Mononuclear cell (primary cell): ENCODE measurements around the gene NACC2. TPM values are rescaled to one million over a fixed set of nuclear protein-coding genes. Genes with fewer than 3 reads are reported as not detected.

ENCODE experiments used
- H3K27me3 ChIP-seq: 2 replicates; pipeline ENCODE4 v1.6.0; 2011; ENCODE audit warnings: low read length, control low read depth; ENCODE audit not compliant: insufficient read depth
- H3K4me1 ChIP-seq: 2 replicates; pipeline ENCODE4 v1.5.1; 2011; ENCODE audit warnings: mild to moderate bottlenecking, low read length, control low read depth; ENCODE audit not compliant: insufficient read depth
- H3K4me3 ChIP-seq: 2 replicates; pipeline ENCODE4 v1.5.1; 2011; ENCODE audit warnings: mild to moderate bottlenecking, low read length, moderate library complexity
- H3K9me3 ChIP-seq: 2 replicates; pipeline ENCODE4 v1.5.1; 2011; ENCODE audit warnings: low read depth, mild to moderate bottlenecking, control low read depth, low read length
- total RNA-seq: library from RNA; depleted of rRNA; stranded (reverse); fragments of >200 nt; gene quantifications from one replicate; pipeline ENCODE4 v1.2.3, GENCODE V29; 2012

NACC2 gene
- total RNA-seq, 1 donor = 9.2 TPM

GRCh38 chr9:136084063-136084944, 10.8 kb downstream of the NACC2 start:
- Histone ChIP-seq H3K4me3 (no peak overlapping the region), H3K9me3 (no peaks in the 10 kb centered on the region), H3K27me3 (no peaks in the 10 kb centered on the region), H3K4me1 (peaks cover 34% of the 10 kb centered on the region)

DNA sequence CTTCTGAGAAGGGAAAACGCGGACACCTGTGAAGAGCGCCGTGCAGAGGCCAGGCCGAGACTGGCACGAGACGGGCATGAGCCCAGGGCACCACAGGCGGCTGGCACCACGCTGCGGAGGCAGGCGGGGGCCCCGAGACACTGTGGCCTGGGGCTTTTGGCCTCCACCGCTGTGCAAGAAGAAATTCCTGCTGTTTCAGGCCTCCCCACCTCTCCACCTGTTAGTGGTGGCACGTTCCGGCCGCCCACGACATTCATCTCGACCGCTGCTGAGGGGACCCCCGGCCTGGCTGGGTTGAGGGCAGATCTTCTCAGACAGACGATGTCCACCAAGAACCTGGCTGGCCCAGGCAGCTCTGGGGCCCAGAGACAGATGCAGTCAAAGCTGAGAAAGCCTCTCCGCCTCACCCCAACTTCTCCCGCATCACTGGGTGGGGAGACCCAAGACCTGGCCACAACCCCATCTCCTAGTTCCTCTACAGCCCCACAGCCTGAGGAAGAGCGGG, 11.5 kb downstream of the NACC2 start:
- Histone ChIP-seq H3K27me3 (no peaks in the 10 kb centered on the region), H3K4me1 (peaks cover 34% of the 10 kb centered on the region), H3K9me3 (no peaks in the 10 kb centered on the region), H3K4me3 (no peak overlapping the region)

DNA sequence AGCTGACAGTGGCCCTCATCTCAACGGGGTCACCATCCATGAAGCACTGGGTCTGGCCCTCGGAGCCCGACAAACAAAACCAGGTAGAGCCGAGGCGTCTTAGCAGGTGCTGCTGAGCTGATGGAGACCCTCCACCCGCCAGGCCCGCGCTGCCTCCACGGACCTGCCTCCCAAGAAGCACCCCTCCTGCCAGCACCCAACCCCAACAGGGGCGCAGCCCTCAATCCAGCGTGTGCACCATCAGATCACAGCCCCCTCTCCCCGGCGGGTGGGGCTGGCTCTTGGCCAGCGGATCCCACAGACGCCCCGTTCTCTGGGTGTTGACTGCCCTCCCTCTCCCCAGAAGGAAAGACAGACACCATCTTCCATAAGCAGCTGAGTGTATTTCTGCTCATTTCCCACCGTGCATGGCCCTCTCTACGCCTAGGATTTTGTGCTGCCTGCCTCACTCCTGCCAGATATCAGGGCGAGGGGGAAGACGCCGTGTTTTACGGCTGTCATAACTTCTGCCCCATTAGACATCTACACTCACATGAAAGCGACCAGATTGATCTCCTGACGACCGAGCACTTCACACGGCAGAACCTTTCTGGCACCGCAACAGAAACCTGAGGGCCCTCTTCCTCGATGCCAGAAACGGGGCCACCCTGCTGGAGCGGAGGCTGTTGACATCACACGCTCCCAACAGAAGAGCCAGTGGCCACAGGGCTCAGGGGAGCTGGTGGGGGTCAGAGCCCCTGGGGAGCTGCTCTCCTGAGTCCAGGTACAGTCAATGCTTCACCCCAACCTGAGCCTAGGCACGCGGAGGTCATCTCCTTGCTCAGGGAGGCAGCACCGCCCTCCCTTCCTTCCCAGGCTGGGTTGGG, 12.4 kb downstream of the NACC2 start:
- Histone ChIP-seq H3K4me1 (peaks cover 29% of the 10 kb centered on the region), H3K9me3 (no peaks in the 10 kb centered on the region), H3K27me3 (no peaks in the 10 kb centered on the region), H3K4me3 (no peak overlapping the region)

DNA sequence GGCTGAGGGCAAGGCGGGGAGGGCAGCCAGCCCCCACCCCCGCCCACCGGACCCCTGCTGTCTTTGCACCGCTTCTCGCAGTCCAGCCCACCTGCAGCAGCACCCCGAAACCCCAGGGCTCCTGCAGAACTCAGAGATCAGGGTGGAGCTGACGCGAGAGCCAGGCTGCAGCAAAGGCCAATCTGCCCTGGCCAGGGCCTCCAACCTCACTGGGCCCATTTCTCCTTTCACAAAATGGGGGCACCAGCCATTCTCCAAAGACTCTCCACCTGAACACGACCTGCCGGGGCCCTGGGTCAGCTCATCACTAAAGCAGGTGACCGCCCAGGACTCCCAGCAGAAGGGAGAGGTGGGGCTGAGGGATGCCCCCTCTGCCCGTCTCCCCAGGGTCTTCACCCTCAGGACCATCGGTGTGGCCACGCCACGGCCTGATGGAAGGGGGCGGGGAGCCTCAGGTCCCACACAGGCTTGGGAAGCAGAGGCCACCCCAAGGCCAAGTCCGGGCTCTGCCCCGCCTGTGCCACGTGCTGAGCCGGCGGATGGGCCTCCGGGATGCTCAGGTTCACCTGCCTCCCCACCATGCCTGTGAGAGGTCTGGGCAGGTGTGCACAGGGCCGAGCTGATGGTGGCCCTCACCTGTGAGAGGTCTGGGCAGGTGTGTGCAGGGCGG, 13.1 kb downstream of the NACC2 start:
- Histone ChIP-seq H3K4me3 (no peak overlapping the region), H3K9me3 (no peaks in the 10 kb centered on the region), H3K4me1 (peaks cover 36% of the 10 kb centered on the region), H3K27me3 (no peaks in the 10 kb centered on the region)

GRCh38 chr9:136081113-136081825, 13.8 kb downstream of the NACC2 start:
- Histone ChIP-seq H3K4me3 (no peak overlapping the region), H3K27me3 (no peaks in the 10 kb centered on the region), H3K9me3 (no peaks in the 10 kb centered on the region), H3K4me1 (peaks cover 43% of the 10 kb centered on the region)

DNA sequence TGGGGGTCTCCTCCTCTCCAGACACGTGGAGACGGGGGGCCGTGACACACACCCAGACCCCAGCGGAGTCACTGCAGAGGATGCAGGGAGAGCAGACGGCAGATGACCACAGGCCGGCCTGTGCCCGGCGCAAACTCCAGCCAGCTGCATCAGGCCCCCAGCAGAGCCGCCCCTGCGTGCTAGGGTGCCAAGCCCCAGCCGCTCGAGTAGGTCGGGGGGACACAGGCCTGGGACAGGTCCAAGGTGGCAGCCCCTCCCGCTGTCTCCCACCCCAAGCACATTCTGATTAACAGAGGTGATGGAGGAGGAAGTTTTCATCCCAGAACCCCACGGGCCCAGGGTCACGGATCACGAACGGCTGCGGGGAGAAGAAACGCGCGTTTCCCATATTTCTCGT, 14.4 kb downstream of the NACC2 start:
- Histone ChIP-seq H3K27me3 (no peaks in the 10 kb centered on the region), H3K9me3 (no peaks in the 10 kb centered on the region), H3K4me1 (peaks cover 48% of the 10 kb centered on the region), H3K4me3 (no peak overlapping the region)

- no peaks in the 10 kb centered on the region for H3K9me3 ChIP-seq
- no peaks in the 10 kb centered on the region for H3K27me3 ChIP-seq
- H3K4me1 ChIP-seq = peaks cover 56% of the 10 kb centered on the region
- H3K4me3 ChIP-seq = no peak overlapping the region
Measured at GRCh38 chr9:136079916-136080246, 15.2 kb downstream of the NACC2 start.

GRCh38 chr9:136079211-136079915, 15.7 kb downstream of the NACC2 start:
- no peak overlapping the region for H3K4me3 ChIP-seq
- H3K9me3 ChIP-seq = no peaks in the 10 kb centered on the region
- peaks cover 62% of the 10 kb centered on the region for H3K4me1 ChIP-seq
- H3K27me3 ChIP-seq = no peaks in the 10 kb centered on the region

DNA sequence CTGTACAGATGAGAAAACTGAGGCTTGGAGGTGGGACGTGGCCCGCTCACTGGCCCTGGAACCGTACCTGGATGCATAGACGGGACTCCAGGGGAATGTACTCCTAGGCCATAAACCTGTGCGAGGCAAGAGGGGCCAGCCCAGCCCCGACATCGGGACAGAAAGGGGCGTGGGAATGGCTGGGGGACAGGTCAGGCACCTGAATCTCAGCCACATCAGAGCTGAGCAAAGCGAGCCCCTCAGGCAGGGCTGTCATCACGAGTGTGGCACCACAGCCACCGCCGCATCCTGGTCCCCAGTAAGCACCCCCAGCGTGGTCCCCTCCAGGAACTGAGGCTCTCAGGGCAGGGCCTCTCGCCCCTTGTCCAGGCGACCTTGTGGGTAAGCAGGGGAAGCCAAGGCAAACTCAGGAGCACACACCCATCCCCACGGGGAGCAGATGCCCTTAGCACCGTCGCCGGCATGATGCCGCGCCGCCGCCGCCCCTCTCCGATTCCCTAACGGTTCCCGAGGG, 16.5 kb downstream of the NACC2 start:
- no peak overlapping the region for H3K4me3 ChIP-seq

DNA sequence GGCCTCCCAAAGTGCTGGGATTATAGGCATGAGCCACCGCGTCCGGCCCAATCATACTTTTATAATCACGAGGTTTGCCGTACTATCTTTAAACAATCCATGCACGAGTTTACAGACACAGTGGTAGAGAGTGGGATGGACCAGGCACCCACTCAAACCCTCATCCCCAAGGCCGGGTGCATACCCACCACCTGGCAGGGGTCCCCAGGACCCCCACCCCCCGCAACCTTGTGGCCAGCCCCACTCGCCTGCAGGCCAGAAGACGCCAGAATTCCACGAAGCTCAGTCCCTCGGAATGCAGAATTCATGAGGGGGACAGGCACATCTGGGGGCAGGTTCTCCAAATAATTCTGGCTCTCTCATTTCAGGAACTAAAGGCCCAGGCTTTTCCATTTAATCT, 17.1 kb downstream of the NACC2 start:
- Histone ChIP-seq H3K9me3 (no peaks in the 10 kb centered on the region), H3K4me1 (peaks cover 62% of the 10 kb centered on the region), H3K27me3 (no peaks in the 10 kb centered on the region), H3K4me3 (no peak overlapping the region)

More for the DNA sequence above, 16.5 kb downstream of the NACC2 start:
- Histone ChIP-seq H3K27me3 (no peaks in the 10 kb centered on the region), H3K4me1 (peaks cover 62% of the 10 kb centered on the region), H3K9me3 (no peaks in the 10 kb centered on the region)

GRCh38 chr9:136077491-136077890, 17.6 kb downstream of the NACC2 start:
- Histone ChIP-seq H3K4me3 (no peak overlapping the region), H3K9me3 (no peaks in the 10 kb centered on the region), H3K4me1 (peaks cover 62% of the 10 kb centered on the region), H3K27me3 (no peaks in the 10 kb centered on the region)

DNA sequence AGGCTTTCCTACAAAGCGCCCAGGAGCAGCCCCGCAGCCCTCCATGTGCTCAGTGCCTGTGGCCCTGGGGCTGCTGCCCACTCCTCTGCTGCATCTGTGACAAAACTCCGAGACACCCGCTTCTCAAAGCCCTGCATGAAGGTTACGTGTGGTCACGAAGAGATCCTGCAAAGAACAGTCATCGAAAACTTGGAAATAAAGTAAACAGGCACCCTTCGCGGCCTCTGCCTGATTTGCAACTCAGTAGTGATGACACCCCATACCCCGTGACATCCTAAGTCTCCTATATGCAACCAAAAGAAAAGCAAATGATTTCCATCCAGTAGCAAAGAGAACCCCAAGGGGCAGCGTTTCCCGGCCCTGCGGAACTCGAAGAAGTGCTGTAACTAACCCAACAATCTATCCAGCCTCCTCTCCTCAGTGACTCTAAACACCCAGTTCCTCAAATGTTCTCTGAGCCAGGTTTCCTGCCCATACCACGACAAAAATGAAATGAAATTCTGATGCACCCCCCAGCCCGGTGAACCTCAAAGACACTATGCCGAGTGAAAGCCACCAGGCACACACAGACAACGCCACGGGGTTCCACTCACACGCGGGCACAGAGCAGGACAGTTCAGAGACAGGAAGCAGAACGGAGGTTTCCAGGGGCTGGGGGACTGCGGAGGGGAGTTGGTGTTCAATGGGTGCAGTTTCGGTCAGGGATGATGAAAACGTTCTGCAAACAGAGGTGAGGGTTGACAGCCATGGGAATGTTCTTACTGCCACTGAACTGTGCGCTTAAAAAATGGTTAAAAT, 19.0 kb downstream of the NACC2 start:
- no peaks in the 10 kb centered on the region for H3K27me3 ChIP-seq
- peaks cover 60% of the 10 kb centered on the region for H3K4me1 ChIP-seq
- H3K9me3 ChIP-seq = no peaks in the 10 kb centered on the region
- H3K4me3 ChIP-seq = no peak overlapping the region

GRCh38 chr9:136075134-136075841, 19.8 kb downstream of the NACC2 start:
- H3K4me3 ChIP-seq = no peak overlapping the region
- H3K4me1 ChIP-seq = peaks cover 52% of the 10 kb centered on the region

More at GRCh38 chr9:136075134-136075841, 19.8 kb downstream of the NACC2 start:
- Histone ChIP-seq H3K9me3 (no peaks in the 10 kb centered on the region), H3K27me3 (no peaks in the 10 kb centered on the region)
